Lower leg skin (tissue), 3 donors: ENCODE results near the gene SOX13.

ENCODE experiments used
- CTCF ChIP-seq, 3 donors: fragments of 450-650 bp; IDR thresholded peaks; one replicate each; pipeline ENCODE4 v1.5.1; 2016; ENCODE audit warnings: antibody characterized with exemption in 3 of 3, mild to moderate bottlenecking in 3 of 3, moderate library complexity in 2 of 3
- POLR2A ChIP-seq, 2 donors: fragments of 450-650 bp; IDR thresholded peaks; one replicate each; pipeline ENCODE4 v1.6.1; 2016 to 2017; ENCODE audit warnings: antibody characterized with exemption in 2 of 2, mild to moderate bottlenecking in 1 of 2, moderate library complexity in 1 of 2

GRCh38 chr1:204104331-204105130 is 31.6 kb downstream of the SOX13 start:
- TF ChIP-seq CTCF (IDR thresholded peaks at IDR 0.05) (no peak), POLR2A (IDR thresholded peaks at IDR 0.05) (no peak)
